ENCODE results near the gene FAM72B.
"Not testable (repeated sequence)": the region's sequence is repeated elsewhere in the genome, so short reads cannot be mapped to it uniquely, and the experiment has no call there.

- not testable (repeated sequence) for TF ChIP-seq POLR2A, CTCF, POLR2AphosphoS5 (IDR thresholded peaks at IDR 0.05)
These were observed 30.5 kb upstream of the FAM72B start for GRCh38 chr1:121214544-121215156.

All from suprapubic skin (tissue), 4 donors.